ENCODE results near the gene ZNF428.

Gene ZNF428

DNA sequence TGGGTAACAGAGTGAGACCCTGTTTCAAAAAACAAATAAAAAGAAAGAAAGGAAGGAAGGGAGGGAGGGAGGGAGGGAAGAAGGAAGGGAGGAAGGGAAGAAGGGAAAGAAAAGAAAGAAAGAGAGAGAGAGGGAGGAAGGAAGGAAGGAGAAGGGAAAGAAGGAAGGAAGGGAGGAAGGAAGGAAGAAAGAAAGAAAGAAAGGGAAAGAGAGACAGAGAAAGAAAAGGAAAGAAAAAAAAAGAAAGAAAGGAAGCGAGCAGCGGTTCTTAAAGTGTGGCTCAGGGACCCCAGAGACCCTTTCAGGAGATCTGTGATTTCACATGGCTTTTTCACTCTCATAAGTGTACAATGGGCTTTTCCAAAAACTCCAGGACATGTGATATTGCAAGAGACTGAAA, 30.1 kb upstream of the ZNF428 start:
- TF ChIP-seq, protein P1, sequence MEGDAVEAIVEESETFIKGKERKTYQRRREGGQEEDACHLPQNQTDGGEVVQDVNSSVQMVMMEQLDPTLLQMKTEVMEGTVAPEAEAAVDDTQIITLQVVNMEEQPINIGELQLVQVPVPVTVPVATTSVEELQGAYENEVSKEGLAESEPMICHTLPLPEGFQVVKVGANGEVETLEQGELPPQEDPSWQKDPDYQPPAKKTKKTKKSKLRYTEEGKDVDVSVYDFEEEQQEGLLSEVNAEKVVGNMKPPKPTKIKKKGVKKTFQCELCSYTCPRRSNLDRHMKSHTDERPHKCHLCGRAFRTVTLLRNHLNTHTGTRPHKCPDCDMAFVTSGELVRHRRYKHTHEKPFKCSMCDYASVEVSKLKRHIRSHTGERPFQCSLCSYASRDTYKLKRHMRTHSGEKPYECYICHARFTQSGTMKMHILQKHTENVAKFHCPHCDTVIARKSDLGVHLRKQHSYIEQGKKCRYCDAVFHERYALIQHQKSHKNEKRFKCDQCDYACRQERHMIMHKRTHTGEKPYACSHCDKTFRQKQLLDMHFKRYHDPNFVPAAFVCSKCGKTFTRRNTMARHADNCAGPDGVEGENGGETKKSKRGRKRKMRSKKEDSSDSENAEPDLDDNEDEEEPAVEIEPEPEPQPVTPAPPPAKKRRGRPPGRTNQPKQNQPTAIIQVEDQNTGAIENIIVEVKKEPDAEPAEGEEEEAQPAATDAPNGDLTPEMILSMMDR (conservative IDR thresholded peaks at IDR 0.05; ENCODE audit: low read depth, low read length) = no peak
- no peak for DNase-seq (ENCODE audit: low read depth)
- no peak overlapping the region for H3K4me3 ChIP-seq (ENCODE audit: low read depth, low read length)

DNA sequence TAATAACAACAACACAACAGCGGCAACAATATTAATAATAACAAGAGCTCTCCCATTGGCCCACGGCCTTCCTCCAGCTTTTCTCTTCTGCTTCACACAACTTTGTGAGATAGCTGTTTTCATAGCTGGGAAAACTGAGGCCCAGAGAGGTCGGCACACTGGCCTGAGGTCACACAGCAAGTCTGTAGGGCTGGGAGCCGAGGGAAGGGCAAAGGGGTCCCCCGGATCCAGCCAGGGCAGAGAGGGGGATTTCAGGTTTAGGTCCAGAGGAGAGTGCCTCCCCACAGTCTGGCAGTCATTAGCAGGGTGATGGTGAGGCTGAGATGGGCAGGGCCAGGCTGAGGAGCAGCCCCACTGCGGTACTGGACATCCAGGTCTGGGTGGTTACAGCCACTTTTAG, 29.2 kb upstream of the ZNF428 start:
- TF ChIP-seq, protein P1 (conservative IDR thresholded peaks at IDR 0.05; ENCODE audit: low read depth, low read length) = no peak
- no peak for DNase-seq (ENCODE audit: low read depth)
- H3K4me3 ChIP-seq (ENCODE audit: low read depth, low read length) = no peak overlapping the region

DNA sequence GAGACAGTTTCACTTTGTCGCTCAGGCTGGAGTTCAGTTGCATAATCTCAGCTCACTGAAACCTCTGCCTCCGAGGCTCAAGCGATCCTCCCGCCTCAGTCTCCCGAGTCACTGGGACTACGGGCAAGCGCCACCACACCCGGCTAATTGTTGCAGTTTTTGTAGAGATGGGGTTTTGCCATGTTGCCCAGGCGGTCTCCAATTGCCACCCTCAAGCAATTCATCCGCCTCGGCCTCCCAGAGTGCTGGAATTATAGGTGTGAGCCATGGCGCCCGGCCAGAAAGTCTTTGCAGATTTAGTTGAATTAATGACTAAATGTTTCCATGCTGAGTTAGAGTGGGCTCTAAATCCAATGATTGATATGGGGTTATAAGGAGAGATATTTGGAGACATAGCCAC, 24.8 kb upstream of the ZNF428 start:
- no peak overlapping the region for H3K4me3 ChIP-seq (ENCODE audit: low read depth, low read length)
- DNase-seq (ENCODE audit: low read depth) = no peak
- TF ChIP-seq, protein P1 (conservative IDR thresholded peaks at IDR 0.05; ENCODE audit: low read depth, low read length) = no peak

- TF ChIP-seq, protein P1 (conservative IDR thresholded peaks at IDR 0.05; ENCODE audit: low read depth, low read length) = no peak
- H3K4me3 ChIP-seq (ENCODE audit: low read depth, low read length) = no peak overlapping the region
Measured at GRCh38 chr19:43643326-43643725, 23.9 kb upstream of the ZNF428 start.

DNA sequence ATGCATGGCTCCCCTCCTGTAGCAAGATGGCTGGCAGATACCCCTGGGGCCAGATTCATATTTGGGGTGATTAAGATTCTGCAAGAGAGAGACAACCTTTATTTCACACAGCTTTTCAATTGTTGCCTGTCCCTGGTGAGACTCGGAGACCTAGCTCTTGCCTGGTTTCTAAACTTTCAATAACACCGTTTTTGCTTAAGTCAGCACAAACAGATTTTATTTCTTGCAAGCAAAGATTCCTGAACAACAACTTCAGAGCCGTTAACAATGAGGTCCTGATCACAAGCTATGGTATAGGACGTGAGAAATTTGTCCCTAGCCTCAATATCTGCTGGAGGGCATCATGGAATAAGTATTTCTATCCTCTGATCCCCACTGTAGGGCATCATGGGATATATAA, 23.1 kb upstream of the ZNF428 start:
- no peak for DNase-seq (ENCODE audit: low read depth)
- TF ChIP-seq, protein P1 (conservative IDR thresholded peaks at IDR 0.05; ENCODE audit: low read depth, low read length) = no peak
- no peak overlapping the region for H3K4me3 ChIP-seq (ENCODE audit: low read depth, low read length)

More at GRCh38 chr19:43643326-43643725, 23.9 kb upstream of the ZNF428 start:
- no peak for DNase-seq (ENCODE audit: low read depth)

- DNase-seq (ENCODE audit: low read depth) = no peak
- TF ChIP-seq, protein P1 (conservative IDR thresholded peaks at IDR 0.05; ENCODE audit: low read depth, low read length) = no peak
- H3K4me3 ChIP-seq (ENCODE audit: low read depth, low read length) = no peak overlapping the region
Measured at GRCh38 chr19:43641333-43641732, 21.9 kb upstream of the ZNF428 start.

DNA sequence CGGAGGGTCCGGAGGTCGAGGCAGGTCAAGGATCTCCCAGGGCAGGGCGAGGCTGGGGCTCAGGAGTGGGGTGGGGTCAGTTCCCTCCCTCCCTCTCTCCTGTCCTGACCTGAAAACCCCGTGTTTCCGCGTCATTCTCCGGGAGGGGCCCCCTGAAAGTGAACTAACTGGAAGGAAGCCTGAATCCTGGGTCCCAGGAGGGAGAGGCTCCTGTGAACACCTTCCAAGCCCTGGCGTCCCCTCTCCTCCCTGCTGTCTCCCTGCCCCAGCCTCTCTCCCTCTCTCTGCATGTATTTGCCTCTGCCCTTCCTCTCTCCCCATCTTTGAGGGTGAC, 21.0 kb upstream of the ZNF428 start:
- TF ChIP-seq, protein P1 (conservative IDR thresholded peaks at IDR 0.05; ENCODE audit: low read depth, low read length) = no peak
- no peak for DNase-seq (ENCODE audit: low read depth)

More for the DNA sequence above, 21.0 kb upstream of the ZNF428 start:
- H3K4me3 ChIP-seq (ENCODE audit: low read depth, low read length) = peak overlapping the region; percentile 60

All from choroid plexus epithelial cell (primary cell).